ENCODE results near the gene LHFPL5. TPM values are rescaled to one million over a fixed set of nuclear protein-coding genes. Genes with fewer than 3 reads are reported as not detected.

LHFPL5 gene
- total and polyA plus RNA-seq, 2 of the 8 experiments (the other 6 are each of a cell fraction or from before 2014, with no cell fraction given), result 0.03 TPM; not detected in 1

- Histone ChIP-seq H3K27ac (ENCODE audit: low read depth, low read length) (no peak overlapping the region), H4K20me1 (replicated peaks in 1 of 2; ENCODE audit: control insufficient read depth in 1 of 2, insufficient read depth in 2 of 2, low read length in 2 of 2) (peaks cover 0 to 1% of the 10 kb centered on the region in 2 experiments), H2AFZ (ENCODE audit: low read length) (no peak overlapping the region), H3K4me2 (ENCODE audit: insufficient read depth in 1 of 2, low read depth in 2 of 2, low read length in 2 of 2) (no peak overlapping the region), H2BK120ac (replicated peaks; ENCODE audit: low read depth, low read length) (no peak overlapping the region), H2AK5ac (ENCODE audit: low read depth, low read length) (no peak overlapping the region), H3K79me1 (ENCODE audit: low read depth, low read length) (no peaks in the 10 kb centered on the region), H3K27me3 (replicated peaks in 1 of 4; ENCODE audit: control insufficient read depth in 3 of 4, extremely low read depth in 1 of 4, insufficient read depth in 3 of 4, low read length in 3 of 4) (no peaks in the 10 kb centered on the region), H3K4ac (replicated peaks; ENCODE audit: insufficient read length, low read depth, low read length) (no peak overlapping the region), H3K18ac (ENCODE audit: extremely low read depth, low read length) (no peak overlapping the region), H2BK5ac (ENCODE audit: low read depth, low read length) (no peak overlapping the region), H3K9ac (replicated peaks in 1 of 4; ENCODE audit: extremely low read depth in 1 of 4, low read depth in 3 of 4, low read length in 3 of 4) (no peak overlapping the region), H3K36me3 (ENCODE audit: control insufficient read depth in 2 of 4, insufficient read depth in 4 of 4, low read length in 3 of 4) (peaks cover 10 to 76% (median 44%) of the 10 kb centered on the region in 4 experiments), H3K4me3 (ENCODE audit: extremely low read depth in 1 of 4, insufficient read depth in 2 of 4, low read depth in 3 of 4, low read length in 4 of 4) (no peak overlapping the region), H3K79me2 (ENCODE audit: control insufficient read depth in 1 of 2, insufficient read depth in 2 of 2, low read length in 2 of 2) (no peaks in the 10 kb centered on the region), H3K9me3 (ENCODE audit: insufficient read depth in 2 of 2, low read depth in 1 of 2, low read length in 1 of 2) (no peaks in the 10 kb centered on the region), H2BK20ac (ENCODE audit: low read length) (no peak overlapping the region), H3K23ac (ENCODE audit: insufficient read length) (no peak overlapping the region), H2BK12ac (ENCODE audit: low read depth, low read length) (no peak overlapping the region), H4K8ac (ENCODE audit: extremely low read depth, insufficient read depth, low read length) (no peak overlapping the region), H3K23me2 (ENCODE audit: low read depth, low read length) (no peaks in the 10 kb centered on the region; the same call in 1 of the 2 replicates), H4K5ac (ENCODE audit: insufficient read length, low read depth, low read length) (no peak overlapping the region), H3K56ac (replicated peaks; ENCODE audit: insufficient read length, low read depth, low read length) (no peak overlapping the region), H4K91ac (replicated peaks; ENCODE audit: insufficient read length, low read length) (no peak overlapping the region), H2BK15ac (ENCODE audit: low read length) (no peak overlapping the region), H3K14ac (ENCODE audit: insufficient read length) (no peak overlapping the region), H3K4me1 (replicated peaks in 1 of 4; ENCODE audit: control insufficient read depth in 3 of 4, insufficient read depth in 4 of 4, low read length in 3 of 4) (0 out of 7 replicates have a peak, but pooled peaks cover 0 to under 1% (median 0%) of the 10 kb centered on the region in 4 experiments)
- no peak for TF ChIP-seq SP1 (IDR thresholded peaks at IDR 0.05; ENCODE audit: low read depth, low read length)
- no peak for TF ChIP-seq SIRT6 (IDR thresholded peaks at IDR 0.05; ENCODE audit: low read length)
- DNase-seq (ENCODE audit: low read depth in 1 of 2, low spot score in 2 of 2), result no peak
- WGBS, 2 experiments (ENCODE audit: extremely low coverage in 1 of 2, insufficient coverage in 1 of 2, insufficient read length in 1 of 2, insufficient replicate concordance in 2 of 2, low coverage in 1 of 2, low lambda C conversion rate in 2 of 2, missing lambda C conversion rate in 1 of 2), result 92% methylated on average over 1 of the region's 1 CpG; no CpG with 5 or more reads in 1 of the 2 experiments
- ChIA-PET POLR2A (ENCODE audit: partially characterized antibody) (no interaction called here), CTCF (ENCODE audit: partially characterized antibody) (interaction anchor here (0.6 kb wide), 1 partner anchor 9 kb away, joined by 3 read pairs; no protein-coding TSS in a partner anchor)
- no peak for FAIRE-seq
Observed at GRCh38 chr6:35856250-35856649, 51.1 kb downstream of the LHFPL5 start.

All from H1 (cell line).